Liver (tissue), 9 donors: ENCODE measurements around the gene DNTTIP2. TPM values are rescaled to one million over a fixed set of nuclear protein-coding genes. Genes with fewer than 3 reads are reported as not detected.
"Not testable (repeated sequence)": the region's sequence is repeated elsewhere in the genome, so short reads cannot be mapped to it uniquely, and the experiment has no call there.

ENCODE experiments used
- DNase-seq: peaks from one replicate; pipeline ENCODE4 v3.0.0-alpha.2; 2017; ENCODE audit warnings: low spot score
- H3K27ac ChIP-seq, 2 donors: one replicate each; pipeline ENCODE4 v1.7.0; 2013; ENCODE audit warnings: inconsistent platforms in 2 of 2, low read length in 2 of 2, control low read depth in 1 of 2, low read depth in 1 of 2, mild to moderate bottlenecking in 1 of 2
- H3K27me3 ChIP-seq, 4 donors: one replicate each; pipeline versions ENCODE4 v1.6.1 to v1.7.0; 2013; ENCODE audit warnings: low read length in 3 of 4, inconsistent platforms in 1 of 4, mild to moderate bottlenecking in 1 of 4, moderate library complexity in 1 of 4; ENCODE audit not compliant: control insufficient read depth in 4 of 4, insufficient read depth in 4 of 4
- H3K36me3 ChIP-seq, 4 donors: one replicate each; pipeline versions ENCODE4 v1.6.1 to v1.7.0; 2013; ENCODE audit warnings: low read length in 3 of 4, mild to moderate bottlenecking in 3 of 4, low read depth in 1 of 4, moderate library complexity in 1 of 4; ENCODE audit not compliant: control insufficient read depth in 4 of 4, insufficient read depth in 3 of 4
- H3K4me1 ChIP-seq, 4 donors: one replicate each; pipeline versions ENCODE4 v1.6.1 to v1.7.0; 2013; ENCODE audit warnings: low read length in 3 of 4, mild to moderate bottlenecking in 3 of 4, moderate library complexity in 1 of 4; ENCODE audit not compliant: control insufficient read depth in 4 of 4, insufficient read depth in 4 of 4
- H3K4me3 ChIP-seq, 3 donors: one replicate each; pipeline versions ENCODE4 v1.6.1 to v1.7.0; 2013; ENCODE audit warnings: low read length in 3 of 3, control low read depth in 1 of 3, low read depth in 1 of 3, mild to moderate bottlenecking in 1 of 3
- H3K9ac ChIP-seq, 2 donors: one replicate each; pipeline ENCODE4 v1.7.0; 2013; ENCODE audit warnings: low read length in 2 of 2, mild to moderate bottlenecking in 2 of 2, moderate library complexity in 2 of 2, control low read depth in 1 of 2, low read depth in 1 of 2
- H3K9me3 ChIP-seq, 4 donors: one replicate each; pipeline versions ENCODE4 v1.6.1 to v1.7.0; 2013; ENCODE audit warnings: low read length in 3 of 4; ENCODE audit not compliant: control insufficient read depth in 4 of 4
- EGR1 ChIP-seq, 2 donors: IDR thresholded peaks; 2 replicates each; pipeline ENCODE4 v1.6.1; 2016 to 2018; ENCODE audit warnings: antibody characterized with exemption in 2 of 2, low read depth in 2 of 2
- FOXA1 ChIP-seq: IDR thresholded peaks from 2 replicates; pipeline ENCODE4 v1.6.1; 2016; ENCODE audit warnings: antibody characterized with exemption
- HNF4A ChIP-seq, 2 donors: conservative IDR thresholded peaks; 2 replicates each; pipeline ENCODE4 v1.6.1; 2016; ENCODE audit warnings: antibody characterized with exemption in 2 of 2, mild to moderate bottlenecking in 2 of 2
- RXRA ChIP-seq, 2 donors: IDR thresholded peaks; 2 replicates each; pipeline ENCODE4 v1.6.1; 2017 to 2018; ENCODE audit warnings: antibody characterized with exemption in 2 of 2, mild to moderate bottlenecking in 1 of 2
- SP1 ChIP-seq: IDR thresholded peaks from 2 replicates; pipeline ENCODE4 v1.6.1; 2018; ENCODE audit warnings: antibody characterized with exemption, mild to moderate bottlenecking
- TAF1 ChIP-seq: conservative IDR thresholded peaks from 2 replicates; pipeline ENCODE4 v1.6.1; 2016; ENCODE audit warnings: antibody characterized with exemption, mild to moderate bottlenecking
- ZBTB33 ChIP-seq: IDR thresholded peaks from 2 replicates; pipeline ENCODE4 v1.6.1; 2016; ENCODE audit warnings: antibody characterized with exemption
- WGBS: extraction: QIAGEN DNeasy Blood & Tissue Kit; methylation state at CpG from one replicate; pipeline ENCODE4 v1.1.7; 2013; 5-methylcytosine and 5-hydroxymethylcytosine counted together
- polyA plus RNA-seq, 2 donors: library from polyadenylated mRNA; stranded (reverse) in 1 of 2; unstranded in 1 of 2; fragments of 200-250 nt in 1 of 2; fragments of >200 nt in 1 of 2; fragmentation: Nextera tagmentation in 1 of 2; extraction: Ambion mirVana in 1 of 2; gene quantifications; one replicate each; pipeline versions ENCODE4 v1.2.1 to v1.2.3, GENCODE V29; 2013 to 2015
- total RNA-seq, 2 donors: library from RNA; depleted of rRNA; stranded (reverse); fragments of >200 nt; gene quantifications; one replicate each; pipeline ENCODE4 v1.2.3, GENCODE V29; 2014
- TF ChIP-seq, protein P1 (sequence below): IDR thresholded peaks from 2 replicates; pipeline ENCODE4 v1.6.1; 2016; ENCODE audit warnings: antibody characterized with exemption
- donor health status: healthy.
- donor health status: healthy.
- donor health status: healthy.
- donor health status: healthy.
- donor health status: healthy.

DNTTIP2 gene
- total and polyA plus RNA-seq, 4 donors = 10.9 to 19.7 (median 13.4) TPM

- Histone ChIP-seq H3K9ac (no peak overlapping the region), H3K4me1 (no peaks in the 10 kb centered on the region), H3K9me3 (peaks cover 0 to 2% (median 0%) of the 10 kb centered on the region in 4 donors), H3K4me3 (no peak overlapping the region), H3K36me3 (no peaks in the 10 kb centered on the region), H3K27ac (no peak overlapping the region), H3K27me3 (no peaks in the 10 kb centered on the region)
- 96% methylated on average over 3 of the region's 3 CpGs for WGBS
- DNase-seq = no peak
- TF ChIP-seq RXRA (IDR thresholded peaks at IDR 0.05) = no peak
These were observed 46.2 kb upstream of the DNTTIP2 start for GRCh38 chr1:93925206-93925605.

DNA sequence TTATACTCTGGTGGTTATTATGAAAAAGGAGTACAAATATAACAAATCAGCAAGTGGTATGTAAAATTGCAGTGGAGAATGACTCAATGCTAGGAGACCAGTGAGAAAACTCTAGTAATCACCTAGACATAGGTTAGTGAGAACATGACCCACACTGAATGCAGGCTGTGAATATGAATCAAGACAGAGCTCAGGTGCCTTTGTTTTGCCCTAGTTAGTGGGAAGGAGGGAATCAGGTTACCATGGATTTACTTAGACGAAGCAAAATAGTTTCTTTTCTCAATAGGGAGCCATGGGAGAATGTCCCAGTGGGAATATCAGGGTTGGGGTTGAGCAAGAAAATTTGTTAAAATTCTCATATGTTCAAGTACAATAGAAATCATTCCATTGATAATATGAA, 40.8 kb upstream of the DNTTIP2 start:
- WGBS = 87% methylated on average over 1 of the region's 1 CpG
- Histone ChIP-seq H3K27ac (no peak overlapping the region), H3K4me1 (no peaks in the 10 kb centered on the region), H3K4me3 (no peak overlapping the region), H3K27me3 (no peaks in the 10 kb centered on the region), H3K9me3 (no peaks in the 10 kb centered on the region), H3K36me3 (no peaks in the 10 kb centered on the region), H3K9ac (no peak overlapping the region)
- DNase-seq = no peak
- no peak for TF ChIP-seq ZBTB33

GRCh38 chr1:93917302-93917701, 38.3 kb upstream of the DNTTIP2 start:
- Histone ChIP-seq H3K9ac (no peak overlapping the region), H3K4me3 (no peak overlapping the region), H3K27me3 (no peaks in the 10 kb centered on the region), H3K9me3 (no peaks in the 10 kb centered on the region), H3K36me3 (no peaks in the 10 kb centered on the region), H3K27ac (no peak overlapping the region), H3K4me1 (no peaks in the 10 kb centered on the region)
- no peak for TF ChIP-seq SP1
- no peak for TF ChIP-seq HNF4A (conservative IDR thresholded peaks at IDR 0.05)
- no peak for TF ChIP-seq FOXA1
- no peak for TF ChIP-seq RXRA (IDR thresholded peaks at IDR 0.05)
- DNase-seq = no peak
- WGBS = 98% methylated on average over 10 of the region's 10 CpGs

GRCh38 chr1:93910880-93911279, 31.9 kb upstream of the DNTTIP2 start:
- H3K9ac ChIP-seq, H3K27ac ChIP-seq, DNase-seq, H3K4me3 ChIP-seq, H3K36me3 ChIP-seq, H3K27me3 ChIP-seq, H3K9me3 ChIP-seq: not testable (repeated sequence)
- peaks cover 0 to 25% (median 17%) of the 10 kb centered on the region in 4 donors for H3K4me1 ChIP-seq
- 96% methylated on average over 3 of the region's 3 CpGs for WGBS

GRCh38 chr1:93910305-93910704, 31.3 kb upstream of the DNTTIP2 start:
- peak overlapping the region; percentile 98 for H3K27ac ChIP-seq
- H3K4me1 ChIP-seq = peaks cover 0 to 26% (median 20%) of the 10 kb centered on the region in 4 donors
- TF ChIP-seq TAF1 = no peak
- no peak for TF ChIP-seq EGR1 (IDR thresholded peaks at IDR 0.05; ENCODE audit: low read depth in 2 of 2)
- peak; percentile 64 to 77 for TF ChIP-seq RXRA (IDR thresholded peaks at IDR 0.05)
- TF ChIP-seq, protein P1, sequence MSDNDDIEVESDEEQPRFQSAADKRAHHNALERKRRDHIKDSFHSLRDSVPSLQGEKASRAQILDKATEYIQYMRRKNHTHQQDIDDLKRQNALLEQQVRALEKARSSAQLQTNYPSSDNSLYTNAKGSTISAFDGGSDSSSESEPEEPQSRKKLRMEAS = peak; percentile 26
- peak; percentile 8 to 35 for TF ChIP-seq HNF4A (conservative IDR thresholded peaks at IDR 0.05)
- peak overlapping the region in 1 of 2 donors; percentile 36 for H3K9ac ChIP-seq
- H3K4me3 ChIP-seq = peak overlapping the region in 1 of 3 donors; percentile 100
- no peaks in the 10 kb centered on the region for H3K27me3 ChIP-seq
- no peak for DNase-seq
- no peaks in the 10 kb centered on the region for H3K36me3 ChIP-seq
- 60% methylated on average over 4 of the region's 4 CpGs for WGBS
- H3K9me3 ChIP-seq = no peaks in the 10 kb centered on the region
